ENCODE data around the gene TRIM46.
A peak's percentile ranks its signal among the peaks of the same experiment; 100 is the strongest.
"Not testable (repeated sequence)": the region's sequence is repeated elsewhere in the genome, so short reads cannot be mapped to it uniquely, and the experiment has no call there.

The TRIM46 gene

GRCh38 chr1:155187456-155187891 lies 13.8 kb downstream of the TRIM46 start:
- DNase-seq, result no peak

- no peak for DNase-seq
Measured at GRCh38 chr1:155188268-155188667, 14.6 kb downstream of the TRIM46 start.

- DNase-seq, result not testable (repeated sequence)
Measured at GRCh38 chr1:155189926-155190325, 16.3 kb downstream of the TRIM46 start.

- DNase-seq, result no peak
Measured at GRCh38 chr1:155191904-155192303, 18.3 kb downstream of the TRIM46 start.

- peak; percentile 72 for DNase-seq
Measured at GRCh38 chr1:155192346-155193274, 19.0 kb downstream of the TRIM46 start.

GRCh38 chr1:155193275-155193990 lies 19.8 kb downstream of the TRIM46 start:
- DNase-seq, result peak; percentile 80

- DNase-seq, result not testable (repeated sequence)
Measured at GRCh38 chr1:155193991-155194240, 20.3 kb downstream of the TRIM46 start.

GRCh38 chr1:155195201-155196102 lies 21.8 kb downstream of the TRIM46 start:
- DNase-seq, result no peak

GRCh38 chr1:155196103-155196892 lies 22.6 kb downstream of the TRIM46 start:
- DNase-seq, result no peak

GRCh38 chr1:155196893-155197638 lies 23.4 kb downstream of the TRIM46 start:
- DNase-seq, result no peak

- DNase-seq, result no peak
Measured at GRCh38 chr1:155197901-155198546, 24.4 kb downstream of the TRIM46 start.

- DNase-seq, result no peak
Measured at GRCh38 chr1:155198547-155198906, 24.9 kb downstream of the TRIM46 start.

GRCh38 chr1:155199792-155200191 lies 26.1 kb downstream of the TRIM46 start:
- no peak for DNase-seq

- DNase-seq, result no peak
Measured at GRCh38 chr1:155200920-155201319, 27.3 kb downstream of the TRIM46 start.

- DNase-seq, result no peak
Measured at GRCh38 chr1:155202198-155202597, 28.5 kb downstream of the TRIM46 start.

- no peak for DNase-seq
Measured at GRCh38 chr1:155202731-155203515, 29.3 kb downstream of the TRIM46 start.

- DNase-seq, result no peak
Measured at GRCh38 chr1:155205035-155205434, 31.4 kb downstream of the TRIM46 start.

- no peak for DNase-seq
Measured at GRCh38 chr1:155205969-155206593, 32.4 kb downstream of the TRIM46 start.

GRCh38 chr1:155206891-155207805 lies 33.5 kb downstream of the TRIM46 start:
- DNase-seq, result peak; percentile 94

All from CD4-positive, alpha-beta T cell treated with Interleukin-12 subunit alpha and Interleukin-12 subunit beta, for 1 hour (primary cell).